Measurements from ENCODE around the gene USP13. TPM values are rescaled to one million over a fixed set of nuclear protein-coding genes. Genes with fewer than 3 reads are reported as not detected.
A peak's percentile ranks its signal among the peaks of the same experiment; 100 is the strongest.

USP13 gene
- total and polyA plus RNA-seq, 10 of the 15 experiments (the other 5 are each of a cell fraction or from before 2014, with no cell fraction given) = 3.2 to 20.8 (median 9.0) TPM

GRCh38 chr3:179603321-179603720, 49.5 kb upstream of the USP13 start:
- ChIA-PET CTCF (interaction anchor here (0.6 to 1.0 kb wide), 2 partner anchors 30 to 46 kb away, joined by 3 to 4 read pairs; no protein-coding TSS in a partner anchor), RAD21 (ENCODE audit: unreplicated experiment) (no interaction called here), SMC1A (ENCODE audit: uncharacterized antibody, unreplicated experiment) (interaction anchor here (1.4 to 1.5 kb wide), 2 partner anchors 34 to 41 kb away, joined by 3 to 4 read pairs; partner anchors contain the start of gene ACTL6A), POLR2A (interaction anchor here (0.6 to 1.8 kb wide), 5 partner anchors 9 to 508 kb away, joined by 3 to 4 read pairs (median 3); partner anchors contain the start of gene MFN1)
- H3K4me3 ChIP-seq = peak overlapping the region; percentile 78
- no peaks in the 10 kb centered on the region for H4K20me1 ChIP-seq (ENCODE audit: control insufficient read depth, insufficient read depth)
- peak overlapping the region; percentile 49 for H3K4me2 ChIP-seq (ENCODE audit: control insufficient read depth, insufficient read depth)
- DNase-seq (ENCODE audit: low read depth, low spot score) = no peak
- 41% methylated on average over 4 of the region's 4 CpGs for WGBS (ENCODE audit: insufficient coverage, insufficient replicate concordance, low lambda C conversion rate, missing lambda C conversion rate)
- TF ChIP-seq ZNF622 (IDR thresholded peaks at IDR 0.05) (no peak), EED (IDR thresholded peaks at IDR 0.05; ENCODE audit: low read depth) (no peak), RAD51 (IDR thresholded peaks at IDR 0.05) (no peak), ZNF274 (IDR thresholded peaks at IDR 0.05; ENCODE audit: insufficient read depth, insufficient read length) (no peak), NR2F1 (conservative IDR thresholded peaks at IDR 0.05) (no peak), NR2C2 (IDR thresholded peaks at IDR 0.05; ENCODE audit: borderline replicate concordance, control insufficient read depth, insufficient read length, low read depth) (no peak), SPI1 (IDR thresholded peaks at IDR 0.05; ENCODE audit: borderline replicate concordance, insufficient read depth, low read depth, low read length) (no peak), EP300 (IDR thresholded peaks at IDR 0.05; ENCODE audit: borderline replicate concordance in 1 of 2, control insufficient read depth in 1 of 2, low read depth in 2 of 2, low read length in 2 of 2) (no peak), MAX (IDR thresholded peaks at IDR 0.05; ENCODE audit: low read depth, low read length) (no peak), ZBED1 (IDR thresholded peaks at IDR 0.05; ENCODE audit: borderline replicate concordance) (no peak), CREB1 (IDR thresholded peaks at IDR 0.05; ENCODE audit: low read depth) (no peak), POU2F2 (IDR thresholded peaks at IDR 0.05; ENCODE audit: borderline replicate concordance, low read depth, low read length) (no peak), JUND (IDR thresholded peaks at IDR 0.05; ENCODE audit: low read depth, low read length) (no peak), GABPA (IDR thresholded peaks at IDR 0.05; ENCODE audit: low read depth) (no peak), SRF (IDR thresholded peaks at IDR 0.05; ENCODE audit: low read depth in 2 of 2, low read length in 2 of 2) (no peak), BCL11A (IDR thresholded peaks at IDR 0.05; ENCODE audit: low read depth, low read length) (no peak), PKNOX1 (IDR thresholded peaks at IDR 0.05) (no peak), NFYA (IDR thresholded peaks at IDR 0.05; ENCODE audit: borderline replicate concordance, low read depth, low read length) (no peak)
- no peaks in the 10 kb centered on the region for H3K9me3 ChIP-seq (replicated peaks; ENCODE audit: control insufficient read depth, insufficient read depth, low read length)
- H2AFZ ChIP-seq (ENCODE audit: control insufficient read depth, low read depth, low read length) = no peak overlapping the region
- H3K27ac ChIP-seq (ENCODE audit: control insufficient read depth, insufficient read depth) = no peak overlapping the region
- ATAC-seq = no peak
- FAIRE-seq = no peak
- in situ Hi-C loops (cut with MboI) (no loop called here), intact Hi-C loops (cut with micrococcal nuclease; ENCODE audit: unreplicated experiment) (loop anchor here (5.0 kb wide), 1 partner anchor 256 kb away; the partner anchor contains the start of gene MFN1)
- BruUV-seq (replicated peaks) = no TSS peak
- H3K4me1 ChIP-seq (ENCODE audit: control insufficient read depth, insufficient read depth, low read length) = peaks cover 16% of the 10 kb centered on the region
- no peaks in the 10 kb centered on the region for H3K27me3 ChIP-seq (replicated peaks in 1 of 2; ENCODE audit: control insufficient read depth in 2 of 2, insufficient read depth in 2 of 2, low read length in 1 of 2)
- peaks cover 4 to 17% of the 10 kb centered on the region in 2 experiments; a peak in 3 of 4 replicates for H3K36me3 ChIP-seq (ENCODE audit: control insufficient read depth in 2 of 2, insufficient read depth in 2 of 2, low read length in 1 of 2)
- H3K79me2 ChIP-seq (ENCODE audit: control insufficient read depth, insufficient read depth, low read length) = peaks cover 52% of the 10 kb centered on the region
- H3K9ac ChIP-seq (ENCODE audit: control insufficient read depth, insufficient read depth, low read length) = peak overlapping the region; percentile 90
